HG03280 (cell line): Measurements from ENCODE around the gene SLC16A5.

ENCODE experiments used
- ATAC-seq: cut with Tn5 transposase; IDR thresholded peaks from one replicate; pipeline ENCODE4 v1.9.1; 2021; ENCODE audit warnings: mild to moderate bottlenecking, moderate library complexity; ENCODE audit not compliant: unreplicated experiment

SLC16A5 gene

GRCh38 chr17:75155191-75155601 is 67.4 kb downstream of the SLC16A5 start:
- no peak for ATAC-seq
